Measurements from ENCODE around the gene KMT2A. TPM values are rescaled to one million over a fixed set of nuclear protein-coding genes. Genes with fewer than 3 reads are reported as not detected.

KMT2A gene
- total and polyA plus RNA-seq, 7 donors: 5.3 to 93.9 (median 42.9) TPM

DNA sequence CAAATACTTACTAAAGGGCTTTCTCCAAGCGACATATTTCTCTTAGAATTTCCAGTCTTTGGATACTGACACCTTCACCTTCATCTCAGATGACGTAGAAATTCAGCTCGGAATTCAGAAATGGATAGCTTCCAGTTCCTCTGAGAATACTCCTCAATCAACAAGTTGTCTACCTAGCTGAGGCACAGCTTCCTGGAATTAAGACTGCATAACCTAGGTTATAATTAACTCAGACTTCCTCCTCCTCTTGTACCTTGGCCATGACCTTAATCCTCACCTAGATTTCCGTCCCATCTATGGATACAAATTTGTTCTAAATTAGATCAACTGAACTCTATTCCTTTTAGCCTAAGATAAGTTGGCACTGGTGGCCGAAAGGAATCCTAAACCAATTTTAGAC, 17.5 kb upstream of the KMT2A start:
- Histone ChIP-seq H3K27ac (no peak overlapping the region), H3K9me3 (no peaks in the 10 kb centered on the region), H3K4me1 (peaks cover 0 to 16% (median 12%) of the 10 kb centered on the region in 4 donors), H3K4me3 (no peak overlapping the region), H3K36me3 (peaks cover 0 to 10% (median 0%) of the 10 kb centered on the region in 4 donors), H3K27me3 (no peaks in the 10 kb centered on the region)
- WGBS, 2 donors: 40 to 74% methylated on average over 5 of the region's 5 CpGs
- TF ChIP-seq, protein P1, sequence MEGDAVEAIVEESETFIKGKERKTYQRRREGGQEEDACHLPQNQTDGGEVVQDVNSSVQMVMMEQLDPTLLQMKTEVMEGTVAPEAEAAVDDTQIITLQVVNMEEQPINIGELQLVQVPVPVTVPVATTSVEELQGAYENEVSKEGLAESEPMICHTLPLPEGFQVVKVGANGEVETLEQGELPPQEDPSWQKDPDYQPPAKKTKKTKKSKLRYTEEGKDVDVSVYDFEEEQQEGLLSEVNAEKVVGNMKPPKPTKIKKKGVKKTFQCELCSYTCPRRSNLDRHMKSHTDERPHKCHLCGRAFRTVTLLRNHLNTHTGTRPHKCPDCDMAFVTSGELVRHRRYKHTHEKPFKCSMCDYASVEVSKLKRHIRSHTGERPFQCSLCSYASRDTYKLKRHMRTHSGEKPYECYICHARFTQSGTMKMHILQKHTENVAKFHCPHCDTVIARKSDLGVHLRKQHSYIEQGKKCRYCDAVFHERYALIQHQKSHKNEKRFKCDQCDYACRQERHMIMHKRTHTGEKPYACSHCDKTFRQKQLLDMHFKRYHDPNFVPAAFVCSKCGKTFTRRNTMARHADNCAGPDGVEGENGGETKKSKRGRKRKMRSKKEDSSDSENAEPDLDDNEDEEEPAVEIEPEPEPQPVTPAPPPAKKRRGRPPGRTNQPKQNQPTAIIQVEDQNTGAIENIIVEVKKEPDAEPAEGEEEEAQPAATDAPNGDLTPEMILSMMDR (IDR thresholded peaks at IDR 0.05): no peak
- TF ChIP-seq EP300 (IDR thresholded peaks at IDR 0.05): no peak
- no peak for TF ChIP-seq POLR2A (IDR thresholded peaks at IDR 0.05)
- DNase-seq: no peak
- intact Hi-C loops (cut with DNase I): no loop called here

DNA sequence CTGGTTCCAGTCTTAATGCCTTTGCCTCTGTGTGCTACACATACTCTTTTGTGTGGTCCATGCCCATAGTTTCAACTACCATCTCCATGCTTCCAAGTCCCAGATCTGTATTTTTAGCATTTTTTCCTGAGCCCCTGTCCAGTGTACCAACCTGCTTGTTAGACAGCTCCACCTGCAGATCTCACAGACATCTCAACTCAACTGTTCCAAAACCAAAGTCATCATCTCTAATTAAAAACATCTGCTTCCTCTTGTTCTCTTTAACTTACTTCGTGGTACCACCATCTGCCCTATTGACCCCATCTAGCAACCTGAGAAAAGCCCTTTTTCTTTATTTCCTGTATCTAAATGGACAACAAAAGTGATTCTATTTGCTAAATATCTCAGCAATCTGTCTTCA, 8.6 kb upstream of the KMT2A start:
- H3K36me3 ChIP-seq: no peaks in the 10 kb centered on the region
- no peak overlapping the region for H3K27ac ChIP-seq
- WGBS, 2 donors: 0 to 4% methylated on average over 1 of the region's 1 CpG
- TF ChIP-seq POLR2A (IDR thresholded peaks at IDR 0.05): no peak
- no peak for TF ChIP-seq POLR2AphosphoS5 (IDR thresholded peaks at IDR 0.05)
- TF ChIP-seq, protein P1 (IDR thresholded peaks at IDR 0.05): no peak
- TF ChIP-seq EP300 (IDR thresholded peaks at IDR 0.05): no peak
- no peak for DNase-seq
- intact Hi-C loops (cut with DNase I): no loop called here
- no peaks in the 10 kb centered on the region for H3K9me3 ChIP-seq
- no peaks in the 10 kb centered on the region for H3K4me1 ChIP-seq
- no peaks in the 10 kb centered on the region for H3K27me3 ChIP-seq
- no peak overlapping the region for H3K4me3 ChIP-seq

DNA sequence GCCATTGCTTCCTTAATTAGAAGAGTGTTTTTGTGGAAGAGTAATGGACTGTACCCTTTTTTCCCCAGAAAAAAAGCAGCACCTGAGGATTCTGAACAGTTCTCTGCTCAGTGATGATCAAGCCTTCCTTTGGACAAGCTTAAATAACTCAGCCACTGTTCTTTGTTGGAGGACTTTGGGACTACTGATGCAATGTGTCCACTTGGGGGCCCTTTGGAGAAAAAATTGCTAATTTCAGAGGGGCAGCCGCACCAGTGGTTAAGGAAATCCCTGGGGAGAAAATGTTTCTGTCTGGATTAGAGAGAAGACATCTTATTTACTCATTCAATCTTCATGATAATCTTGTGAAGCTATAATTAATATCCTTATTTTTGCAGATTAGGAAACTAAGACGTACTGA, 5.3 kb upstream of the KMT2A start:
- no peak for DNase-seq
- H3K4me1 ChIP-seq: peaks cover 0 to 15% (median 7%) of the 10 kb centered on the region in 4 donors
- H3K27ac ChIP-seq: no peak overlapping the region
- no peaks in the 10 kb centered on the region for H3K9me3 ChIP-seq
- intact Hi-C loops (cut with DNase I): no loop called here
- H3K36me3 ChIP-seq: no peaks in the 10 kb centered on the region
- no peak overlapping the region for H3K4me3 ChIP-seq
- TF ChIP-seq, protein P1 (IDR thresholded peaks at IDR 0.05): no peak
- TF ChIP-seq POLR2AphosphoS5 (IDR thresholded peaks at IDR 0.05) (no peak), EP300 (IDR thresholded peaks at IDR 0.05) (no peak), POLR2A (IDR thresholded peaks at IDR 0.05) (no peak)
- no peaks in the 10 kb centered on the region for H3K27me3 ChIP-seq
- WGBS, 2 donors: 84 to 86% methylated on average over 2 of the region's 2 CpGs

DNA sequence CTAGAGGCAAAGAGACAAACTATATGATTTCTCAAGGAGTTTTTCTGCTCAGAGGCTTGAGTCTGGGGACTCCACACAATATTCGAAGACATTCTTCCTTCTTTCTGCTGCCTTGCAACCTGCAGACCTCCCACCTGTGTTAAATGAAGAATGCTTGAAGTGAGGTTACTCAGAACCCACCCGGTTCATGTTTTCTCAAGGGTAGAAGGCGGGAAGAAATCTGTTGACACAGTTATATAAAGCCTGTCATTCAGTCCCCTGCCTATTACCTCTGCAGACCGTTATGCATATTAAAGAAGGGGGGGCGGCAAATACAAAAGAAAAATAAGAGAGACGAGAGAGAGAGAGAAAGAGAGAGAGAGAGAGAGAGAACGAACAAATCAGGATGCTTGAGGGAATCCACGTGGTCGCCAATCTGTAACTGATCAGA, 2.2 kb upstream of the KMT2A start:
- Histone ChIP-seq H3K36me3 (no peaks in the 10 kb centered on the region), H3K4me1 (peaks cover 3 to 39% (median 24%) of the 10 kb centered on the region in 4 donors), H3K4me3 (peak overlapping the region; percentile 88 to 100 (median 98)), H3K27ac (peak overlapping the region in 1 of 4 donors; percentile 97), H3K9me3 (no peaks in the 10 kb centered on the region), H3K27me3 (no peaks in the 10 kb centered on the region)
- 2% methylated on average over 9 of the region's 9 CpGs for WGBS, 2 donors
- TF ChIP-seq EP300 (IDR thresholded peaks at IDR 0.05): no peak
- TF ChIP-seq POLR2A (IDR thresholded peaks at IDR 0.05): no peak
- intact Hi-C loops (cut with DNase I): loop anchor here (2.0 kb wide), 1 partner anchor 17 kb away; no protein-coding TSS in a partner anchor
- no peak for DNase-seq

DNA sequence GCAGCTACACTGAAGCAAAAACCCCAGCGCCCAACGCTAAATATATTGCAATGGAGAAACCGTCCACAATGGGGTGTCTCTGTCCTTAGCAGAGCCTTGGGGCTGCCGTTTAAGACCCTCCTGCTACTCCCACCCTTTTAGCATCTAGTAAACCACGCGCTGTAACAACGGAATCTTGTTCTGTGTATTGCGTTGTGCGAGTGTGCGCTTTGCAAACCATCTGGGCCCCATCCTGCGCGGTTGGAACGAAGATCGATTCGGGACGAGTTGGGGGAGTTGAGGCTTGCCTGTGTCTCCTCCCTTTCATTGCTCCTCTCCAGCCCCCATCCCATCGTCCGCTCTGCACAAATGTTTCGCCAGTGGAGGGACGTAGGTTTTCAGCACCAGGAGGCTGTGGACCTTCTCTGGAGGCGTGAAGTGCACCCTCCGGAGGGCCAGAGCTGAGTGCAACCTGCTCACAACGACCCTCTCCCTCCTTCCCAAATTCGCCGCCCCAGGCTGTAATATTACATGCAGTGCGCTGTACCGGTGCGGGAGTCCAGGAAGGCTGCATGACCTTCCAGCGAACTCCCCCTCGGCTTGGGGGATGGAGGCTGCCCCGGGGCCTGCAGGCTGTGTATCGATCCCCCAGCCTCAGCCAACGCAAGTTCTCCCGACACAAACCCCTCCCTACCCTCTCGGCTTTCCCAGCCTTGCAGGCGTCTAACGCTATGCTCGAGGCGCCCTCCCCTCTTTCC, 1.6 kb upstream of the KMT2A start:
- intact Hi-C loops (cut with DNase I): loop anchor here (2.0 to 5.0 kb wide), 2 partner anchors 18 to 53 kb away; no protein-coding TSS in a partner anchor
- peak overlapping the region; percentile 93 to 97 (median 95) for H3K27ac ChIP-seq
- H3K4me3 ChIP-seq: peak overlapping the region; percentile 88 to 100 (median 98)

More for the DNA sequence above, 1.6 kb upstream of the KMT2A start:
- H3K4me1 ChIP-seq: peaks cover 3 to 45% (median 29%) of the 10 kb centered on the region in 4 donors
- 0% methylated on average over 39 of the region's 39 CpGs for WGBS, 2 donors
- H3K36me3 ChIP-seq: no peaks in the 10 kb centered on the region
- no peaks in the 10 kb centered on the region for H3K9me3 ChIP-seq
- peak; percentile 67 for DNase-seq
- no peaks in the 10 kb centered on the region for H3K27me3 ChIP-seq
- TF ChIP-seq, protein P1 (IDR thresholded peaks at IDR 0.05): no peak
- TF ChIP-seq POLR2AphosphoS5 (IDR thresholded peaks at IDR 0.05): no peak
- no peak for TF ChIP-seq POLR2A (IDR thresholded peaks at IDR 0.05)
- no peak for TF ChIP-seq EP300 (IDR thresholded peaks at IDR 0.05)

All from sigmoid colon (tissue), 7 donors.